GM12891 (cell line): ENCODE measurements around the gene LMX1A.

Experiments
- DNase-seq: peaks from one replicate; pipeline ENCODE4 v3.0.0; 2011; ENCODE audit warnings: low spot score; ENCODE audit not compliant: insufficient read length
- FAIRE-seq: peaks from 2 replicates; lab custom pipeline; 2011; peaks lifted over from hg19 to GRCh38; lab: Jason Lieb, UNC
- PAX5 ChIP-seq: IDR thresholded peaks from 2 replicates; pipeline ENCODE4 v1.6.1; 2011; ENCODE audit warnings: low read length, moderate library complexity, mild to moderate bottlenecking; ENCODE audit not compliant: insufficient read depth, severe bottlenecking
- POLR2A ChIP-seq: IDR thresholded peaks from 2 replicates; pipeline ENCODE4 v1.6.1; 2011; ENCODE audit warnings: low read depth, low read length, control low read depth
- POLR2AphosphoS5 ChIP-seq: IDR thresholded peaks from 2 replicates; pipeline ENCODE4 v1.6.1; 2011; ENCODE audit warnings: low read depth, low read length, control low read depth
- POU2F2 ChIP-seq: IDR thresholded peaks from 2 replicates; pipeline ENCODE4 v1.6.1; 2011; ENCODE audit warnings: low read depth, mild to moderate bottlenecking, control low read depth, low read length, moderate library complexity
- SPI1 ChIP-seq: IDR thresholded peaks from 2 replicates; pipeline ENCODE4 v1.6.1; 2011; ENCODE audit warnings: low read depth, low read length, control low read depth
- TAF1 ChIP-seq: IDR thresholded peaks from 2 replicates; pipeline ENCODE4 v1.6.1; 2011; ENCODE audit warnings: low read depth, low read length, control low read depth

The LMX1A gene

DNA sequence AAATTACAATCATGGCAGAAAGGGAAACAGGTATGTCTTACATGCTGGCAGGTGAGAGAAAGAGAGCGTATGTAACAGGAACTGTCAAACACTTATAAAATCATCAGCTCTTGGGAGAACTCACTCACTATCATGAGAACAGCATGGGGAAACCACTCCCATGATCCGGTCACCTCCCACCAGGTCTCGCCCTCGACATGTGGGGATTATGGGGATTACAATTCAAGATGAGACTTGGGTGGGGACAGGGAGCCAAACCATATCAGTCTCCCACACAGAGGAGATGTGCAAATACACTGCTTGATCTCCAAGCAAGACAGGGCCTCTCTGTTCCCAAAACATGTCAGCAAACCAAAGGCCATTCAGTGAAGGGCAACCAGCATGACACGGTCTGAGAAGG is 27.4 kb downstream of the LMX1A start:
- no peak for TF ChIP-seq POLR2A
- TF ChIP-seq SPI1 = no peak
- TF ChIP-seq PAX5 = no peak
- TF ChIP-seq POU2F2 = no peak
- TF ChIP-seq POLR2AphosphoS5 = no peak
- no peak for TF ChIP-seq TAF1
- DNase-seq = no peak
- FAIRE-seq = no peak

DNA sequence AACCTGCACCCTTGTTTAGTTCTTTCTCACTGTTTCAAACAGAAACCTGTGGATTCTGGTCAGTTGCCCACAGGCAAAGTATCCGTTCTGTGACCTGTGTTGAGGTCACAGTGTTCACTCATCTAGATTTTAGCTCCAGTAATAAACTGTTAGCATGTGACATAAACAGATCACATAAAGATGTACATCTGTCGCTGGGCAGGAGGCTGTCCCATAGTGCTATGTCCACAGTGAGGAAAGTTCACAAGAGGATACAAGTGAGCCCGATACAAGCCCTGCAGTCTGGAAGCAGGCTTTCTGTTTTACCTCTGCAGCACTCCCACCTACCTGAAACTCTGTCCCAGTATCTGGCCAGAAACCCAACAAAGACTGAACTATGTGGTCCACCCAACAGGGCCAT is 28.4 kb downstream of the LMX1A start:
- FAIRE-seq = no peak
- no peak for DNase-seq
- TF ChIP-seq POU2F2 = no peak
- no peak for TF ChIP-seq TAF1
- no peak for TF ChIP-seq POLR2AphosphoS5
- no peak for TF ChIP-seq SPI1
- no peak for TF ChIP-seq POLR2A
- no peak for TF ChIP-seq PAX5

- DNase-seq = no peak
- no peak for TF ChIP-seq POLR2AphosphoS5
- TF ChIP-seq SPI1 = no peak
- TF ChIP-seq PAX5 = no peak
- no peak for TF ChIP-seq POU2F2
- no peak for TF ChIP-seq POLR2A
- TF ChIP-seq TAF1 = no peak
- no peak for FAIRE-seq
These were observed 29.0 kb downstream of the LMX1A start for GRCh38 chr1:165327538-165327937.

DNA sequence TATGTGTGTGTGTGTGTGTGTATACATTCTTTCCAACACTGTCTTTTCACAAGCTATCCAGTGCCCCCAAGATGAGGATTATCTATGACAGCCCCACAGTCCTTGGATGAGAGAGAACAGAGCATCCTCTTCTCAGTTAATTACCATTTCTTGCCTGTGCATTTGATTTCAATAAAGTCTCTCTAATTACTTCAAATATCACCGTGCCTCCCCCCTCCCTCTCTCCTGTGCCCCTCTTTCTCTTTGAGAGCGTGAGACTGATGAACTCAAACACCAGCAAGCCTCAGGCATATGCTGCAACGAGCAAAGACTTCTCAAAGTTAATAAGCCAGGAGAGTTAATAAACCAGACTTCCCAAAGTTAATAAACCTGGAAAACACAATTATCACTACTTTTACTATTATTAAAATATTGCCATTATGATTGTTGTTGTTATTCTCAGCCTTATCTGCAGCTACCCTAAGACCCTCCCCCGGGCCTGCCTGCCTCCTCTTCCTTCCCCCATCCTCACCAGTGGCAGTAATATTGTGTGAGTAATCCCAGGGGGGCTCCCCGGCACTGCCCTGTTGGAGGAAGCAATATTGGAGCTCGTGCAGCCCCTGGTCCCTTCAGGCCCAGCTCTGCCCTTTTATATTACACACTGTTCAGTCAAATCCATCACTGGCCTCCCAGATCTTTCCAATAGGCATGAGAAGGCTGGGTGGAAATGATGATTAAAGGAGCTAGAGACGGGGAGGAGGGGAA is 30.9 kb downstream of the LMX1A start:
- DNase-seq (no peak), FAIRE-seq (no peak)
- TF ChIP-seq POLR2AphosphoS5 = no peak
- no peak for TF ChIP-seq POU2F2
- TF ChIP-seq PAX5 = no peak

GRCh38 chr1:165324050-165324449 is 32.5 kb downstream of the LMX1A start:
- TF ChIP-seq POLR2A (no peak), TAF1 (no peak), SPI1 (no peak), PAX5 (no peak)
- DNase-seq (no peak), FAIRE-seq (no peak)

GRCh38 chr1:165317612-165318011 is 38.9 kb downstream of the LMX1A start:
- TF ChIP-seq SPI1 (no peak), POU2F2 (no peak), PAX5 (no peak), TAF1 (no peak), POLR2A (no peak), POLR2AphosphoS5 (no peak)
- no peak for DNase-seq
- FAIRE-seq = no peak

DNA sequence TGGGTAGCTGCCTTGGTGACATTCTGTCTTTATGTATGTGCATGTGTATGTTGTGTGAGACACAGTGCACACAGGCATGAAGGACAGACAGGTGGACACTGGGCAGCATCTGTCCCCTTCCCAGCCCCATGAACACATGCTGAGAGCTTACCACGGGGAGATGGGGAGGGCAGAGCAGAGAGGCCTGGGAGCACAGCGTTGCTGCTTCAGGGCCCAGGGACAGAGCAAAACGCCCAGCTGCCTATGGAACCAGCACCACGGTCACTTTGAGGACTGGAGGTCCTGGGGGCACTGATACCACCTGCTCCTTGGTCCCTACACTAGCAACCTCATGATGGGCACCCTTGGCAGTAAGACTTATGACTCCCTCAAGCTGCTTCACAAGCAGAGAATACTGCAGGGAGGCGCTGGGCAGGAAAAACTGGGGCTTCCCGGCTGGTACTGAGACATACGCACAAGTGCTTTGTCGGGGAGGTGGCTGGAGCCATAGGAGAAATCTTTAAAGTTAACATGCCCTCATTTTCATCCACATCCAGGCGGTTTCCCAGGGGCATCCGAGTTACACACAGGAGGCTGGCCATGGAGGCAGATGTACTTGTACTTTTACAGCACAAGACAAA is 40.3 kb downstream of the LMX1A start:
- no peak for FAIRE-seq
- TF ChIP-seq POLR2AphosphoS5 (no peak), PAX5 (no peak), TAF1 (no peak), POU2F2 (no peak), SPI1 (no peak), POLR2A (no peak)
- no peak for DNase-seq

GRCh38 chr1:165315481-165315880 is 41.0 kb downstream of the LMX1A start:
- DNase-seq (no peak), FAIRE-seq (no peak)
- no peak for TF ChIP-seq POLR2AphosphoS5

GRCh38 chr1:165313903-165314302 is 42.6 kb downstream of the LMX1A start:
- TF ChIP-seq TAF1 (no peak), SPI1 (no peak), POLR2AphosphoS5 (no peak), PAX5 (no peak), POU2F2 (no peak), POLR2A (no peak)
- FAIRE-seq = no peak
- DNase-seq = no peak

GRCh38 chr1:165312591-165312990 is 43.9 kb downstream of the LMX1A start:
- TF ChIP-seq PAX5 = no peak
- no peak for DNase-seq
- no peak for FAIRE-seq

DNA sequence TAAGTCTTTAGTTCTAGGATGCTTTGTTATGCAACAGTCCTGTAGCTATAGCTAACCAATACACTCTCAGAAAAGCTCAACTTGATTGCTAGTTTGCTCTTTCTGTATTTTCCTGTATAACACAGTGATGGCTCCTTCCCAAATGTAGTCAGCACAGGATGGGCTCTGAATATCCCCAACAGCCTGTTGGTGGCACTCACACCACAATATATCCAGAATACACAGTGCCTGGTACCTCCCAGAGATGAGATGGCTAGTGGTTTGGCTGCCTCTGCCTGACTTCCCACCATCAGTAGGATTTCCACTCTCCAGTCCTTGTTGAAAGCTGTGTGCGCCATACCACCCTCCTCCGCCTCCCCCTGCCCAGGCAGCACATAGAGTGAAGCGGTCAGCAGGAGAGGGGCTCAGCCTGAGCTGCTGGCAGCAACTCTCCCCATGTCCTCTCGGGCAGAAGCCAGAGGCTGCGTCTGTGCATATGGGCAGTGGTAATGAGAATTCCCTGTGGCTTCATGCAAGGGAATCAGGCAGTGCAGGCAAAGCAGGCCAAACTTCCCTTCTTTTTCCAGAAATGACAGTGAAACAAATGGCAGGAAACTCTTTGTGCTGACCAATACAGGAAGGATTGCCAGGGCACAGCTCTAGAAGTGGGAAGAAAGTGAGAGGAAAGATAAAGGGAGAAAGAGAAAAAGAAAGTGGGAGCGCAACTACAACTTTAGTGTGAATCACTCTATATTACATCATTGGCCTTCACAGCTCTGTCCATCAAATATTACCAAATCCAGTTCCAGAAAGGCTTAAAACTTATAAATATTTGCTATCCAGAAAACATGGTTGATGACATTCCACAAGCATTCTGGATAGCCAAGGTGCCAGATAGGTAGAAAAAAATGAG is 49.7 kb downstream of the LMX1A start:
- DNase-seq = no peak
- TF ChIP-seq SPI1 = no peak
- TF ChIP-seq POU2F2 = no peak
- TF ChIP-seq POLR2A = no peak
- TF ChIP-seq TAF1 = no peak
- no peak for TF ChIP-seq PAX5
- no peak for TF ChIP-seq POLR2AphosphoS5
- FAIRE-seq = no peak
